Neural cell (in vitro differentiated cells): ENCODE results near the gene PHF21A.
A peak's percentile ranks its signal among the peaks of the same experiment; 100 is the strongest.

ENCODE experiments used
- CTCF ChIP-seq: fragments of 450-650 bp; IDR thresholded peaks from 2 replicates; pipeline ENCODE4 v1.5.1; 2014; ENCODE audit warnings: antibody characterized with exemption, mild to moderate bottlenecking, moderate library complexity; ENCODE audit not compliant: poor library complexity, severe bottlenecking
- EP300 ChIP-seq: fragments of 450-650 bp; conservative IDR thresholded peaks from 2 replicates; pipeline ENCODE4 v1.6.1; 2014; ENCODE audit warnings: antibody characterized with exemption, mild to moderate bottlenecking, moderate library complexity; ENCODE audit not compliant: poor library complexity, severe bottlenecking

- TF ChIP-seq CTCF (no peak), EP300 (peak; percentile 74)
Measured at GRCh38 chr11:46001448-46001914, 119.8 kb downstream of the PHF21A start.
